Prostate gland (tissue), 2 donors: ENCODE measurements around the gene LRRC28. TPM values are rescaled to one million over a fixed set of nuclear protein-coding genes. Genes with fewer than 3 reads are reported as not detected.

Experiments
- DNase-seq: peaks from one replicate; pipeline ENCODE4 v3.0.0-alpha.2; 2019; ENCODE audit warnings: low spot score
- H3K27ac ChIP-seq, 2 donors: fragments of 200-600 bp; sonication (generic); 2 replicates each; pipeline ENCODE4 v1.5.1; 2017 to 2019
- H3K27me3 ChIP-seq: fragments of 200-600 bp; sonication (generic); replicated peaks from 2 replicates; pipeline ENCODE4 v1.5.1; 2019; ENCODE audit not compliant: insufficient read depth
- H3K36me3 ChIP-seq, 2 donors: fragments of 200-600 bp; sonication (generic); 1 replicate in 1 of 2; 2 replicates in 1 of 2; pipeline versions ENCODE4 v1.5.1 to v1.8.1; 2017 to 2019
- H3K4me1 ChIP-seq: fragments of 200-600 bp; sonication (generic); replicated peaks from 2 replicates; pipeline ENCODE4 v1.5.1; 2019
- H3K4me3 ChIP-seq, 2 donors: fragments of 200-600 bp; sonication (generic); 2 replicates each; pipeline ENCODE4 v1.5.1; 2017 to 2019
- H3K9me3 ChIP-seq: fragments of 200-600 bp; sonication (generic); 2 replicates; pipeline ENCODE4 v1.5.1; 2017
- CTCF ChIP-seq, 4 experiments: fragments of 200-600 bp in 2 of 4; fragments of 450-650 bp in 2 of 4; sonication (generic) in 2 of 4; IDR thresholded peaks; 1 replicate in 3 of 4; 2 replicates in 1 of 4; pipeline ENCODE4 v1.5.1; 2016 to 2019; ENCODE audit warnings: antibody characterized with exemption in 4 of 4, mild to moderate bottlenecking in 2 of 4, moderate library complexity in 2 of 4
- POLR2A ChIP-seq: fragments of 450-650 bp; IDR thresholded peaks from one replicate; pipeline ENCODE4 v1.6.1; 2016; ENCODE audit warnings: antibody characterized with exemption, mild to moderate bottlenecking
- POLR2AphosphoS5 ChIP-seq: sonication (generic); formaldehyde crosslinking; IDR thresholded peaks from one replicate; pipeline ENCODE4 v1.6.1; 2017; ENCODE audit warnings: antibody characterized with exemption
- WGBS: methylation state at CpG from one replicate; pipeline ENCODE4 v1.1.5; 2018; 5-methylcytosine and 5-hydroxymethylcytosine counted together
- intact Hi-C: fragments of 100-400 bp; cut with DNase I; formaldehyde crosslinking; loops from one replicate; pipeline ENCODE4 v1.14.2; 2022
- total RNA-seq, 2 donors: library from RNA; depleted of rRNA; stranded (reverse); fragments of >200 nt; gene quantifications; one replicate each; pipeline ENCODE4 v1.1.0, GENCODE V29; 2016

The LRRC28 gene
- total RNA-seq, 2 donors from 2014 or later, result 16.0 to 36.8 TPM

GRCh38 chr15:99435113-99435695, 183.9 kb downstream of the LRRC28 start:
- H3K9me3 ChIP-seq, result no peaks in the 10 kb centered on the region
- 27% methylated on average over 19 of the region's 20 CpGs for WGBS
- DNase-seq, result peak; percentile 79
- peaks cover 2% of the 10 kb centered on the region for H3K4me1 ChIP-seq
- H3K27me3 ChIP-seq, result no peaks in the 10 kb centered on the region
- peak overlapping the region; percentile 6 to 28 for H3K27ac ChIP-seq
- no peaks in the 10 kb centered on the region for H3K36me3 ChIP-seq
- intact Hi-C loops, result no loop called here
- peak in 1 of 4 experiments; percentile 28 for TF ChIP-seq CTCF (IDR thresholded peaks at IDR 0.05)
- TF ChIP-seq POLR2A, result peak; percentile 52
- peak; percentile 71 for TF ChIP-seq POLR2AphosphoS5
- no peak overlapping the region for H3K4me3 ChIP-seq

GRCh38 chr15:99435877-99436541, 184.7 kb downstream of the LRRC28 start:
- DNase-seq, result no peak
- Histone ChIP-seq H3K9me3 (no peaks in the 10 kb centered on the region), H3K36me3 (no peaks in the 10 kb centered on the region), H3K4me3 (no peak overlapping the region), H3K27me3 (no peaks in the 10 kb centered on the region), H3K4me1 (peaks cover 2% of the 10 kb centered on the region), H3K27ac (peak overlapping the region; percentile 6 to 28)
- intact Hi-C loops, result no loop called here
- TF ChIP-seq CTCF (IDR thresholded peaks at IDR 0.05) (no peak), POLR2AphosphoS5 (no peak), POLR2A (no peak)
- 60% methylated on average over 10 of the region's 10 CpGs for WGBS

- DNase-seq, result no peak
- Histone ChIP-seq H3K4me1 (peaks cover 2% of the 10 kb centered on the region), H3K4me3 (no peak overlapping the region), H3K27me3 (no peaks in the 10 kb centered on the region), H3K9me3 (no peaks in the 10 kb centered on the region), H3K36me3 (no peaks in the 10 kb centered on the region), H3K27ac (no peak overlapping the region)
- WGBS, result 88% methylated on average over 21 of the region's 21 CpGs
- TF ChIP-seq POLR2A, result no peak
- no peak for TF ChIP-seq POLR2AphosphoS5
- no peak for TF ChIP-seq CTCF (IDR thresholded peaks at IDR 0.05)
- intact Hi-C loops, result no loop called here
These were observed 185.4 kb downstream of the LRRC28 start for GRCh38 chr15:99436542-99437314.

- peak; percentile 2 for DNase-seq
- Histone ChIP-seq H3K9me3 (no peaks in the 10 kb centered on the region), H3K27me3 (no peaks in the 10 kb centered on the region), H3K4me1 (peaks cover 2% of the 10 kb centered on the region), H3K4me3 (no peak overlapping the region), H3K36me3 (no peaks in the 10 kb centered on the region), H3K27ac (no peak overlapping the region)
- WGBS, result 85% methylated on average over 23 of the region's 23 CpGs
- intact Hi-C loops, result no loop called here
- TF ChIP-seq CTCF (IDR thresholded peaks at IDR 0.05) (no peak), POLR2A (no peak), POLR2AphosphoS5 (no peak)
These were observed 186.3 kb downstream of the LRRC28 start for GRCh38 chr15:99437315-99438223.
